Esophagus squamous epithelium (tissue), 4 donors: ENCODE results near the gene TANC1.

Experiments
- POLR2A ChIP-seq, 4 donors: fragments of 450-650 bp; IDR thresholded peaks; one replicate each; pipeline ENCODE4 v1.6.1; 2017; ENCODE audit warnings: antibody characterized with exemption in 4 of 4, mild to moderate bottlenecking in 4 of 4, moderate library complexity in 3 of 4
- TF ChIP-seq, protein P1 (sequence below), 6 experiments: fragments of 450-650 bp in 4 of 6; fragments of 200-600 bp in 2 of 6; sonication (generic) in 2 of 6; IDR thresholded peaks; one replicate each; pipeline ENCODE4 v1.5.1; 2016 to 2019; ENCODE audit warnings: antibody characterized with exemption in 6 of 6, mild to moderate bottlenecking in 4 of 6, moderate library complexity in 4 of 6

DNA sequence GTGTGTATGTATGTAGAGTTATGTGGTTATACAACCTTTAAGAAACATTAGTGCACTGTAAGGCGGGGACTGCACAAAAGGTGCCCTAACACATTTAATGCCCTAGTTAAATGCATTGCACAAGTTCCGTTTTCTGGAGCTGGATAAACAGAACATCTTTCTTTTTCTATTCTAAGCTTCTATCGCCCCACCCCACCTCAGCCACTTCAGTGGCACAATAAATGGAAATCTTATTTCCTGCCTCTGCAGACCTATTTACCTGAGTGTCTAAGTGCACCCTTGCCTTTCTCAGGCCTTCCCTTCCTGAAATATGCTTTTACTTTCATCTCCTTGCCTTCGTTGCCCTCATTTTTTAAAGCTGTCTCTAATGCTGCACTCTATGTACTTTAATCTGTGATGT is 123.5 kb downstream of the TANC1 start:
- TF ChIP-seq, protein P1, sequence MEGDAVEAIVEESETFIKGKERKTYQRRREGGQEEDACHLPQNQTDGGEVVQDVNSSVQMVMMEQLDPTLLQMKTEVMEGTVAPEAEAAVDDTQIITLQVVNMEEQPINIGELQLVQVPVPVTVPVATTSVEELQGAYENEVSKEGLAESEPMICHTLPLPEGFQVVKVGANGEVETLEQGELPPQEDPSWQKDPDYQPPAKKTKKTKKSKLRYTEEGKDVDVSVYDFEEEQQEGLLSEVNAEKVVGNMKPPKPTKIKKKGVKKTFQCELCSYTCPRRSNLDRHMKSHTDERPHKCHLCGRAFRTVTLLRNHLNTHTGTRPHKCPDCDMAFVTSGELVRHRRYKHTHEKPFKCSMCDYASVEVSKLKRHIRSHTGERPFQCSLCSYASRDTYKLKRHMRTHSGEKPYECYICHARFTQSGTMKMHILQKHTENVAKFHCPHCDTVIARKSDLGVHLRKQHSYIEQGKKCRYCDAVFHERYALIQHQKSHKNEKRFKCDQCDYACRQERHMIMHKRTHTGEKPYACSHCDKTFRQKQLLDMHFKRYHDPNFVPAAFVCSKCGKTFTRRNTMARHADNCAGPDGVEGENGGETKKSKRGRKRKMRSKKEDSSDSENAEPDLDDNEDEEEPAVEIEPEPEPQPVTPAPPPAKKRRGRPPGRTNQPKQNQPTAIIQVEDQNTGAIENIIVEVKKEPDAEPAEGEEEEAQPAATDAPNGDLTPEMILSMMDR (IDR thresholded peaks at IDR 0.05), result no peak
- no peak for TF ChIP-seq POLR2A (IDR thresholded peaks at IDR 0.05)
